SKM-1 treated with dmso at 0.1 percent for 144 hours (cell line): ENCODE results near the gene PTBP1.
"Not testable (repeated sequence)": the region's sequence is repeated elsewhere in the genome, so short reads cannot be mapped to it uniquely, and the experiment has no call there.

Experiments
- DNase-seq: peaks from one replicate; lab custom pipeline; 2025; ENCODE audit not compliant: unreplicated experiment; lab: John Stamatoyannopoulos, UW

The PTBP1 gene

GRCh38 chr19:807627-808422, 10.6 kb downstream of the PTBP1 start:
- no peak for DNase-seq

GRCh38 chr19:808423-808775, 11.1 kb downstream of the PTBP1 start:
- DNase-seq: no peak

- DNase-seq: no peak
Observed at GRCh38 chr19:810077-810855, 13.0 kb downstream of the PTBP1 start.

GRCh38 chr19:810883-811489, 13.7 kb downstream of the PTBP1 start:
- no peak for DNase-seq

GRCh38 chr19:811506-812048, 14.3 kb downstream of the PTBP1 start:
- no peak for DNase-seq

- no peak for DNase-seq
Observed at GRCh38 chr19:812049-812746, 14.9 kb downstream of the PTBP1 start.

GRCh38 chr19:812747-813218, 15.5 kb downstream of the PTBP1 start:
- DNase-seq: no peak

- no peak for DNase-seq
Observed at GRCh38 chr19:813219-814151, 16.2 kb downstream of the PTBP1 start.

- no peak for DNase-seq
Observed at GRCh38 chr19:814152-815078, 17.2 kb downstream of the PTBP1 start.

- DNase-seq: no peak
Observed at GRCh38 chr19:815079-815774, 18.0 kb downstream of the PTBP1 start.

- no peak for DNase-seq
Observed at GRCh38 chr19:815775-816499, 18.7 kb downstream of the PTBP1 start.

- DNase-seq: no peak
Observed at GRCh38 chr19:816500-816857, 19.2 kb downstream of the PTBP1 start.

- DNase-seq: not testable (repeated sequence)
Observed at GRCh38 chr19:820212-820611, 23.0 kb downstream of the PTBP1 start.

- DNase-seq: no peak
Observed at GRCh38 chr19:821231-821824, 24.1 kb downstream of the PTBP1 start.

GRCh38 chr19:821825-822503, 24.7 kb downstream of the PTBP1 start, which contains the start of gene PLPPR3:
Gene PLPPR3, minus strand, starts transcription at chr19:821955. Its CDS starts 396 bp downstream, at chr19:821559.
- no peak for DNase-seq

GRCh38 chr19:823565-824121, 26.4 kb downstream of the PTBP1 start:
- no peak for DNase-seq
